Fibroblast of skin of right biceps (primary cell): Measurements from ENCODE around the gene THSD4.

ENCODE experiments used
- DNase-seq: peaks from one replicate; pipeline ENCODE4 v3.0.0-alpha.2; 2013

The THSD4 gene

GRCh38 chr15:71566226-71566625 is 451.0 kb downstream of the THSD4 start:
- DNase-seq, result no peak

- no peak for DNase-seq
Observed at GRCh38 chr15:71567173-71567572, 451.9 kb downstream of the THSD4 start.

DNA sequence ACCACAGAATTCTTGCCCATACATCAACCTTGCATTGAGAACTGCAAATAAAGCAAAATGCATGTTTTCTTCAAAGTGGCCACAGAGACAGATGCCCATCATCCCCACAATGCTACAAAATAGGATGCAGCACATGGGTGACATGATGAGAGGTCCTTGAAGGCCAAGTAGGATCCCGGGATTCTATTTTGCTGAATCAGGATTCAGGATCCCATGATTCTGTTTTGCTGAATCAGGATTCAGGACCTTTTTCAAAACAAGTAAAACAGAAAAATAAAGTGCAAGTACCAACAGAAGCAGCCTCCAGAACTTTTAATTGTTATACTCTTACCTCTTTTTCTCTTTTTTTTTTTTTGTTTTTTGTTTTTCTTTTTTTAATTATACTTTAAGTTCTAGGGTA is 453.0 kb downstream of the THSD4 start:
- no peak for DNase-seq

DNA sequence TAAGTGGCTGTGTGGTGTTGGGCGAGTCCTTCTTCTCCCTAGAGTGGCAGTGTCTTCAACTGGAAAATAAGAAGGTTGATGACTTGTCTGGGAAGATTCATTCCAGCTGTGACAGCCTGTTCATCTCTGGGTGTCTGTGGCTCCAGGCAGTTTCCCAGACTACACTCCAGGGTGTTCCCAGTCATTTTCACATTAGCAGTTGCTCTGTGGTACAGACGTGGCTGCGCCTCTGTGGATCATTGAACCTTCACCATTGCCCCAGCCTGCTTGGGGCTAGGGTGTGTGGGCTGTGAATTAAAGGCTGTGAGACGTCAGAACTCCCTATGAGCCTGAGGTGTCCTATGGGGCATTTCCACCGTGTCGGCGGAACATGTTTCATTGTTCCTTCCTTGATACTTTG is 455.5 kb downstream of the THSD4 start:
- no peak for DNase-seq

DNA sequence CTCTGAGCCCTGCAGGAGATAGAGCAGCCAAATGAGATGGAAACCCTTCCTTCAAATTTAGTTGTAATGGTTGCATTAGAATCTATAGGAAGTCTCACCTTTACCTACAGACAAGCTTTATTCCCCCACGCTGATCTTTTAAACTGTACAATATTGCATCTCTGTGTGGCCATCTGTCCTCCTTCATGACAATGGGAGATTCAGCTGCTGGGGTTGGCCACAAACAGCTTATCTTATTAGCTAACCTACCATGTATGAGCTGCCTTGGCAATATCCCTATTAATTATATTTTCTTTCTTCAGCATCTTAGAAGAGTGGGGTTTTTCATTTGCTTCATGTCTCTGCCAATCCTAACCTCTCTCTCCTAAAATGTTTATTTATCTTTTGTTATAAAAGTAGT is 456.4 kb downstream of the THSD4 start:
- no peak for DNase-seq

- DNase-seq, result no peak
Observed at GRCh38 chr15:71572452-71573053, 457.3 kb downstream of the THSD4 start.

- no peak for DNase-seq
Observed at GRCh38 chr15:71573599-71573998, 458.3 kb downstream of the THSD4 start.

DNA sequence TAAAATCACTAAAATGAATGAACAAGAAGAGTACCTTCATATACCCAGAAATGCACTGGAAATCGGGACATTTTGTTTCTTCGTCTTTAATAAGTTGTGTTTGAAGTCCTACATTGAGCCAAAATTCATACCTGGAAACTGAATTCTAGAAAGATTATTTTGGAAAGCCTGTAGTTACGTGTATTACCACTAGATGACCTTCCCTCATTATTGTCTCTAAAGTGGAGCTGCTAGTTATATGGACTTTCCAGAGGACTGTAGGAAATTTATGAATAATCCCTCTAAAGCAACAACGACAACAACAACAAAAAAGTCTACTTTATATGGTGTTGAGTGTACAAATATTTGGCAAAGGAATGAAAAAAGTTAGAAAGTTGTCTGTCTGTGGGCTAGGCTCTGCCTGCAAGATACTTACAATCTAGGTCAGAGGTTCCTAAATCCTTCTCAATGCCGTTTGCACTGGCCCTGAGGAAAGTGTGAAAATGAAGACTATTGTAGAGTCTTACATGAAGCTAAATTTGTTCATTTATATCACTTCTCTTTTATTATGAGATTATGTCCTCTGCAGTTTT is 460.3 kb downstream of the THSD4 start:
- DNase-seq, result no peak

GRCh38 chr15:71577071-71577470 is 461.8 kb downstream of the THSD4 start:
- no peak for DNase-seq

DNA sequence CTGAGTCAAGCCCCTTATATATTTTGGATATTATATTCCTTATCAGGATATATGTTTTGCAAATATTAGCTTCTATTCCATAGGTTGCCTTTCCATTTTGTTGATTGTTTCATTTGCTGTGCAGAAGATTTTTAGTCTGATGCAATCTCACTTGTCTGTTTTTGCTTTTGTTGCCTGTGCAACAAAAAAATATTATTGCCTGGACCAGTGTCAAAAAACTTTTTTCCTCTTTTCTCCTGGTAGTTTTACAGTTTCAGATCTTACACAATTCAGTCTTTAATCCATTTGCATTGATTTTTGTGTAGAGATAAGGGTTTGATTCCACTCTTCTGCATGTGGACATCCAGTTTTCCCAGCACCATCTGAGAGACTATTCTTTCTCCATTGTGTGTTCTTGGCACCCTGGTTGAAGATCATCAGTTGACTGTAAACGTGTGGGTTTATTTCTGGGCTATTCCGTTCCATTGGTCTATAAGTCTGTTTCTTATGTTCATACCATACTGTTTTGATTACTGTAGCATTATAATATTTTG is 466.2 kb downstream of the THSD4 start:
- DNase-seq, result no peak

- no peak for DNase-seq
Observed at GRCh38 chr15:71585159-71585558, 469.9 kb downstream of the THSD4 start.

- no peak for DNase-seq
Observed at GRCh38 chr15:71586463-71586862, 471.2 kb downstream of the THSD4 start.

GRCh38 chr15:71588746-71589145 is 473.5 kb downstream of the THSD4 start:
- DNase-seq, result peak; percentile 90

GRCh38 chr15:71591057-71591456 is 475.8 kb downstream of the THSD4 start:
- DNase-seq, result no peak

GRCh38 chr15:71592203-71592602 is 476.9 kb downstream of the THSD4 start:
- no peak for DNase-seq

DNA sequence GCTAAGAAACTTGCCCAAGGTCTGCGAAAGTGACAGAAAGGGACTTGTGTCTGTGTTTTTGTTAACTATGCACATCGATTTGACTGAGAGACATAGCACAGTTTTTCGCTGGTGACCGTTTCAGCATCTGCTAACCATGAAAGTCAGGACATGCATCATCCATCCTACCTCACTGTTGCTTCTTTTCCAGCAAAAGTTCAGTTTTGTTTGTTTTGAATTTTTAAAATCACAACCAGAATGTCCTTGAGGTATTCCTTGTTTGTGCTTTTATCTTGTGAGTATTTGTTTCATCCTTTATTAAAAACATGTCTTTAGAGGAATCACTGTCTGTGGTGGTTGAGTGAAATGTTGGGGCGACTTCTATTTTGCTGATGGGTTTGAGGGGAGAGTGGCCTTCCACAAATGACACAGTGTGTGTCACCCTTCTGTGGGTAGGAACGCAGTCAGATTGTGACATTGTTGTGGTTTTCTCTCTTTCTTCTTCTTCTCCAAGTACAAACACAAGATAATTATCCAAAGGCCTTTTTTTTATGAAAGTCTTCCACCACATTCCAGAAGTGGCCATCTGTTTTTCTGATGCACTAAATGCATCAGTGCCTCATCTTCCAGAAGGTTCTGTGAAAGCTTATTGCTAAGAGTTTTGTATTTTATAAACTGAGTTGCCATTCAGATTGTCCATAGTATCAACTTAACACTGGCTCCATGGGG is 480.7 kb downstream of the THSD4 start:
- DNase-seq, result peak; percentile 40

- DNase-seq, result peak; percentile 27
Observed at GRCh38 chr15:71596672-71597071, 481.4 kb downstream of the THSD4 start.

DNA sequence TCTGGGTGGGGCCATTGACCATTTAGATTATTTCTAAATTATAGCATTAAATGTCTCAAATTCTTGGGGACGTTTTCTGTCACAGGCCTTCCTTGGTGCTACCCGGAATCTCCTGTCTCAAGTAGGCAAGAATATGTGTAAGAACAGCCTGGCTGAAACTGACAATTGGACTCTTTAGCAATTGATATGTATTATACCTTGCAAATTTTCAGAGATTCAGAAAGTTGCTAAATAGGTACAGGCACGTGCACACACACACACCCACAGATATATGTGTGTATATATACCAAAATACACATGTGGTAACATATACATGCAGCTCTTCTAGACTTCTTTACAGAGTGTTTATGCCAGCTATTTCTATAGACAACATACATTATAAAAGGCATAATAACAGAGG is 481.9 kb downstream of the THSD4 start:
- DNase-seq, result no peak

DNA sequence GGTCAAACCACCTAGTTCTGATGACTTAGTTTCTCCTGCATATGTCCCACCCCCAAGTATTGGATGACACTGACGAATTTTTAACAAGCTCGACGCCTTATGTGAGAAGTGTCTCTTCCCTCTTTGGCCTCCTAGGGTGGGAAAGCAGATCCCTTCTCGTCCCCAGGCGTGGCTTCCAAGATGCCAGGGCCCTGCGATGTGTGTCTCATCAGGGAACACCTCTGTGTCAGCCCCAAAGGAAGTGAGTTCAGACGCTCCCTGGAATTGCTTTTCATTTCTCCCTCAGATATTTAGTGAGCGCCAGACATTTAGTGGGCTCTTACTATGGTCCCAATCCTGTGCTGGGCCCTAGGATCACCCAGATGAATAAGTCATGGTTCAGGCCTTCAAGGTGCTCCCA is 482.4 kb downstream of the THSD4 start:
- no peak for DNase-seq

DNA sequence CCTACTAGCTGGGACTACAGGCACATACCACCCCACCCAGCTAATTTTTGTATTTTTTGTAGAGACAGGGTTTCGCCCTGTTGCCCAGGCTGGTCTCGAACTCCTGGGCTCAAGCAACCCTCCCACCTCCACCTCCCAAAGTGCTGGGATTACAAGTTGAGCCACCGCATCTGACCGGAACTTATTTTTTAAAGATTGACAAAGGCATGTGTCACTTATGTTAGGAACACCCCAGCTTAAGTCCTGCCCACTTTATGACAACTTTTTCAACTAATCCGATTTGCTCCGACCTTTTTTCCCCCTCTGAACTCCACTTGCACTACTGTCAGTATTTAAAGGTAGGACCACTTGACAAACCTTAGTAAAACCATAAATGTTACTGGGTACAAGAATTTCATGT is 483.5 kb downstream of the THSD4 start:
- DNase-seq, result no peak

DNA sequence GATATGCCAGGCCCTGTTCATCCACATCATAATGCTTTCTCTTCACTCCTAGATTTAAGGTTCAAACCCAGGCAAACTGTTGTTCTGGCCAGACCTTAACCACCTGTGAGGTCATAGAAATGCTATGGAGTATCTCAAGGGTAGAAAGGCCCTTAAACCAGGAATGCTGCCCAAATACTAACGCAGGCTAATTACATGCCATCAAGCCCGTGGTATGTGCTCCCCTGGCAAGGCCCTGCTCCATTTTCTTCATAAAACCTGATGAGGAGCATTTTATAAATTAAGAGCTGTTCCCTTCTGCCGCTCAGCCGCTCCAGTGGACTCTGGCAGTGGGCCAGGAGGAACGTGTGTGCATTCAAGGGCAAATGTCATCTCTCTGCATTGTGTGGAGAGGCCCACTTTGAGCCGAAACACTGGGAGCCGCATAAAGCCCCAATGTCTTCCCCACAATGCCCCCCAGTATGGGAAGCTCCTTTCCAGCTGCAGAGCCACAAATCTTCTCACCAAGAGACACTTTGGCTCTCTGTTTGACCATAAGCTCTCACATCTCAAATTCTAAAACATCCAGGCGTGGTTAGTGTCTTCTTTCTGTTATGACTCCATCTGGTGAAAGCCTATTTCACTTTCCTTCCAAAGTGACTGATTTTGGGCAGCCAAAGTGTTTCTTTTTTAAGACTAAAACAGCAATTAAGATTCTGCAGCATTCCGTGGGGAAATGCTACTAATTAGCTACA is 484.3 kb downstream of the THSD4 start:
- DNase-seq, result peak; percentile 22

DNA sequence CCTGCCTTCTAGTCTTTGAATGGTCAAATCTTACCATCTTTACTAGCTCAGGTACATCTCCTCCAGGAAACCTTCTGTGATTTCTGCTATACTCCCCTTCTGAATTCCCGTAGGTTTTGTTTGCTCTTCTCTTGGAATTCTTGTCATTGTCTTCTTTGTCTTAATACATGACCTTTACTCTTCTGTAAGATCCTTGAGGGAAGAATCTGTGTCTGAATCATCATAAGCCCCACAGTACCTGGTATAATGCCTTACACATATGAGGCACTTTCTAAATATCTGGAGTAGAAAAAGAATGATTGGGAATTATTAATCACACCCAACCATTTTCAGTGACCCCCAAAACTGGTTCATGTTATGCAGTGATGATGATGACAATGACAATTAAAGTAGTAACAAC is 485.0 kb downstream of the THSD4 start:
- DNase-seq, result no peak

- no peak for DNase-seq
Observed at GRCh38 chr15:71601038-71601834, 486.0 kb downstream of the THSD4 start.
